ENCODE measurements around the gene ICAM5.

GRCh38 chr19:10252707-10253106, 37.0 kb upstream of the ICAM5 start:
- no peak for TF ChIP-seq CTCF (conservative IDR thresholded peaks at IDR 0.05 in 1 of 2, IDR thresholded peaks at IDR 0.05 in 1 of 2; ENCODE audit: extremely low read depth in 1 of 2, insufficient read depth in 1 of 2, low read depth in 1 of 2, low read length in 2 of 2)
- no peak for TF ChIP-seq EZH2 (IDR thresholded peaks at IDR 0.05; ENCODE audit: borderline replicate concordance, low read length)
